HG03565 (cell line): ENCODE measurements around the gene LCE1B.

Experiments
- ATAC-seq: cut with Tn5 transposase; IDR thresholded peaks from one replicate; pipeline ENCODE4 v1.9.1; 2021; ENCODE audit warnings: mild to moderate bottlenecking, moderate library complexity; ENCODE audit not compliant: unreplicated experiment

The LCE1B gene

GRCh38 chr1:152860129-152860528 is 48.4 kb downstream of the LCE1B start:
- ATAC-seq = no peak

DNA sequence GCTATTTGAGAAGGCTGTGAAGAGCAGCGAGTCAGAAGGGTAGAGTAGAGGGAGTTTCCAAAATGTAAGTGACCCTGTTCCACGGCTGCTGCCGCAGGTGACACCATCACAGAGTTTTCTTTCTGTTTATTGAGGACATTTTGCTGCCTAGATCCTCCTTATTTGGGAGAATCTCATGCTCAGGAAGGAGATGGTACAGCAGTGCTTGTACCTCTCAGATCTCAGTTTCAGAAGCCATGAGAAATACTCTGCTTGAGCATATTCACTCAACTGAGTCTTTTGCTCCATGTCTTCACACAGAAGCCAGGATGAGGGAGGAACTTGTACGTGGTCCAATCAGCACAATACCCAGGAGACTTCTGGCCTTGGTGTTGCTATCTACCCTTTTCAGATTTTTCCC is 49.6 kb downstream of the LCE1B start:
- no peak for ATAC-seq
